Activated naive CD4-positive, alpha-beta T cell treated with anti-CD3 and anti-CD28 coated beads, Interleukin-2, amount 50 U/mL, for 16 hours (primary cell): ENCODE results near the gene ATG7.
"Not testable (repeated sequence)": the region's sequence is repeated elsewhere in the genome, so short reads cannot be mapped to it uniquely, and the experiment has no call there.

ENCODE experiments used
- DNase-seq: peaks from one replicate; pipeline ENCODE4 v3.0.0-alpha.2; 2020

Gene ATG7

GRCh38 chr3:11392014-11392859 is 120.0 kb downstream of the ATG7 start:
- DNase-seq: no peak

DNA sequence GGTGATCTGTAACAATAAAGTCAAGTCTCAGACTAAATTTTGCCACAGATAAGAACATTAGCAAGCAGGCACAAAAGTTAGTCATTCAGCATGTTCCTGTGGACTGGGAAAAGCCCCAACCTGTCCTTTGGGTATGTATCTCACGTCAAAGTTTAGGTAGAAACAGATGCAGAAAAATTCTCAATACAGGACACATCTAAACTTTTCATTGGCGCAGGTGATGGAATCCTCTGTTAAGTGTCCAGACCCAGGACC is 120.6 kb downstream of the ATG7 start:
- DNase-seq: no peak

- no peak for DNase-seq
Observed at GRCh38 chr3:11393401-11393800, 121.2 kb downstream of the ATG7 start.

GRCh38 chr3:11394392-11394791 is 122.2 kb downstream of the ATG7 start:
- DNase-seq: no peak

GRCh38 chr3:11400213-11400612 is 128.0 kb downstream of the ATG7 start:
- no peak for DNase-seq

DNA sequence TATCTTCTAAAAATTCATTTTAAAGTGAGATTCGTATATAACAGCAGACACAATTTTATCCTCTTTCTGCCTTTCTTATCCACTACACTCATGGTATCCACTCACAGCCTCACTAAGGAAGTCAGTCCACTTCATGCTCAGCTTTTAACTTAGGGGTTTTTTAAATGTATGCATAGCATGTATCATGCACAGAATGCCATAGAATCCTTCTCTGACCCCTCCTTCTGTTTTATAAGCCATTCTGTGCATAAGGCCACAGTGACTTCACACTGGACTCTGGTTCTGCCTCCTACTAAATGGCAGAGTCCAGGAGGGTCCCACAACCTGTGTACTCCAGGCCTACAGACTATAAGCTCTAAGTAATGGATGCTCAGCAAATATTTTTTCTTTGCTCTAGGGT is 129.2 kb downstream of the ATG7 start:
- DNase-seq: no peak

GRCh38 chr3:11405323-11405722 is 133.1 kb downstream of the ATG7 start:
- DNase-seq: no peak

- DNase-seq: no peak
Observed at GRCh38 chr3:11407644-11408043, 135.4 kb downstream of the ATG7 start.

GRCh38 chr3:11408324-11408859 is 136.2 kb downstream of the ATG7 start:
- DNase-seq: not testable (repeated sequence)

GRCh38 chr3:11410564-11410963 is 138.4 kb downstream of the ATG7 start:
- DNase-seq: no peak

DNA sequence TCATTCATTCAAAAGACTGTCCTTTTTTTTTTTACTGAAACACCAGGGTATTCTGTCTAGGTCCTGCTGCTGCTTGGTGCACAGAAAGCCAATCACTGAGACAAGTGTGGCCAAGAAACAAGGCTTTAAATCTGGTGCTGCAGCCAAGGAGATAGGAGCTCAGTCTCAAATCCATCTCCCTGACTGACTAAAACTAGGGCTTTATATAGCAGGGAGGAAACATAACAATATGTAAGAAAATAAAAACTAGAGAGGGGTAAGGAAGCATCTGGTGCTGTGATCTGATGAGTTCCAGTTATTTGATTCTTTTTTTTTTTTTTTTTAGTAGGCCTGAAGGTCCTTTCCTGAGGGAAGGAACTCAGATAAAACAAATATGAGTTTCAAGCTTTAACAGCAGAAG is 139.8 kb downstream of the ATG7 start:
- DNase-seq: no peak

DNA sequence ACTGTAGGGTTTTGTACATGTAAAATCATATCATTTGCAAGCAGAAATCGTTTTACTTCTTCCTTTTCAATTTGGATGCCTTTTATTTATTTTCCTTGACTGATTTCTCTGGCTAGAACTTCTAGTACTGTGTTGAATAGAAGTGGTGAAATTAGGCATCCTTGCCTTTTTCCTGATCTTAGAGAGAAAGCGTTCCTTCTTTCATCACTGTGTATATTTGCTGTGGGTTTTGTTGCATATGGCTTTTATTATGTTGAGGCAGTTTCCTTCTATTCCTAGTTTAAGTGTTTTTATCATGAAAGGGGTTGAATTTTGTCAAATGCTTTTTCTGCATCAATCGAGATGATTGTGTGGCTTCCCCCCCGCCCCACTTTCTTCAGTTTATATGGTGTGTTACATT is 140.9 kb downstream of the ATG7 start:
- no peak for DNase-seq

DNA sequence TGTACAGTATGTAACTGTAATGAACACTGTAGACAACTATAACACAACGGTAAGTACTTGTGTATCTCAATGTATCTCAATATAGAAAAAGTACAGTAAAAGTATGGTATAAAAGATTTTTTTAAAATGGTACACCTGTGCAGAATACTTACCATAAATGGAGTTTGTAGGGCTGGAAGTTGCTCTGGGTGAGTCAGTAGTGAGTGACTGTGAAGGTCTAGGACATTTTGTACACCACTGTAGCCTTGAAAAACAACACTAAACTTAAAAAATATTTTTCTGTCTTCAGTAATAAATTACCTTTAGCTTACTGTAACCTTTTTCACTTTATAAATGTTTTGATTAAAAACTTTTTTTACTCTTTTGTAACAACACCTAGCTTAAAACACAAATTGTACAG is 142.9 kb downstream of the ATG7 start:
- DNase-seq: no peak

GRCh38 chr3:11420066-11420465 is 147.9 kb downstream of the ATG7 start:
- DNase-seq: no peak

DNA sequence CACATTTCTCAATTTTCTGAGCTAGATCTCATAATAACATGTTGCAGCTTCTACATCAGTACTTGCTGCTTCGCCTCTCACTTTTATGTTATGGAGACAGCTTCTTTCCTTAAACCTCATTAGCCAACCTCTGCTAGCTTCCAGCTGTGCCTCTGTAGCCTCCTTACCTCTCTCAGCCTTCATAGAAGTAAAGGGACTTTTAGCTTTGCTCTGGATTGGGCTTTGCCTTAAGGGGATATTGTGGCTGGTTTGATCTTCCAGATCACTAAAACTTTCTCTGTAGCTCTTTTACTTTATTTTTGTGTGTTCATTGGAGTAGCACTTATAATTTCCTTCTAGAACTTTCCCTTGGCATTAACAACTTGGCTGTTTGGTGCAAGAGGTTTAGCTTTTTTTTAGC is 150.1 kb downstream of the ATG7 start:
- DNase-seq: no peak

- DNase-seq: no peak
Observed at GRCh38 chr3:11423868-11424267, 151.7 kb downstream of the ATG7 start.

DNA sequence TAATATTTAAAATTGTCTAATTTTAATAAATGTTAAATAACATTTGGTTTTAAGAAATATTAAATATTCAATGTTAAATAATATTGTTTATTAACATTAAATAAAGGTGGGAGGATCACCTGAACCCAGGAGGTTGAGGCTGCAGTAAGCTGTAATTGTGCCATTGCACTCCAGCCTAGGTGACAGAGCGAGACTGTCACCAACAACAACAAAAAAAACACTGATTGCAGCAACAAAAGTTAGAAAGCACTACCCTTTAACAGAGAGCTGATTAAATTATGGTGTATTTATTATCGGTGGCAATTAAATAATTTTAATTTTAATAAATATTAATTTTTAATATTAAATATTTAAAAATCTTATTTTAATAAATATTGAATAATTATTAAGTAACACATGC is 152.1 kb downstream of the ATG7 start:
- DNase-seq: no peak

DNA sequence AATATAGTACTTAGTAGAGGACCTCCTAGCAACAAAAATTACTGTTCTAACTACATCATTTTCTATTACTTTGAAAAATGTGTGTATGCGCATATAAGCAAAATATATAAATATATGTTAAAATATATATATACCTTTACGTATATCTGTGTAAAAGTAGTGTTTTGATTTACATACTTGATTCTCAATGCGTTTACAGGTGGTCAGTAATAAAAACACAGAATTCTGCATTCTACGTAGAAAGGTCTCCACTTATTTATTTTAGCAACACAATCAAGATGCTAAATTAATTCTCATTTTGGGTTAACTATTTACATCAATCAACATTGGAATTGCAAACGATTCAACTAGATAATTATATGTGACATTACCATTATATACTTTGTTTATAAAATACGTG is 158.0 kb downstream of the ATG7 start:
- DNase-seq: no peak

GRCh38 chr3:11430624-11431023 is 158.4 kb downstream of the ATG7 start:
- DNase-seq: no peak

- DNase-seq: no peak
Observed at GRCh38 chr3:11431319-11431718, 159.1 kb downstream of the ATG7 start.

GRCh38 chr3:11434017-11434526 is 161.9 kb downstream of the ATG7 start:
- no peak for DNase-seq

DNA sequence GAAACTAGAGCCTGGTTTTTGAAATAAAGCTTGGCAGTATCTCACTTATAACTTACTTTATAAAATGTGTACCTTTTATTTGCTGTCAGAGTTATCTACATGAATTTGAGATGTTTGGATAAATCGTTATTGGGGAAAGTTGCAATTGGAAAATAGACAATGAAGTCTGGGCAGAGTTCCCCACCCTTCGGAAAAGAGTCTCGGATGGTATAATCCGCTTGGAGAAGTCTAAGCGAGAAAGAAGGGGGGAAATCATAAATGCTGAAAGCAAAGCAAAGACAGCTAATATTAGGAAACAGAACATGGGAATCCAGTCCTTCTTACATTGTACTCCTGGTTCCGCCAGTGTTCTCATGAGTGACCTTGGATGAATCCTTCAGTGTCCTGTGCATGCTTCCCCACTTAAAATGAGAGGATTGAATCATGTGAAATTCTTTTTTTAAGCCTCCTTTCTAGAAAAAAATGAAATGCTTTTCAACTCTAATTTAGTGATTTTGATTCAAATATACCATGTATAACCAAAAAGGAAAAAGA is 162.4 kb downstream of the ATG7 start:
- DNase-seq: no peak

GRCh38 chr3:11435440-11436165 is 163.4 kb downstream of the ATG7 start:
- no peak for DNase-seq

- no peak for DNase-seq
Observed at GRCh38 chr3:11436775-11437174, 164.6 kb downstream of the ATG7 start.
